GM10266 (cell line): ENCODE data around the gene ZNRF1.
"Not testable (repeated sequence)": the region's sequence is repeated elsewhere in the genome, so short reads cannot be mapped to it uniquely, and the experiment has no call there.

Experiments used
- DNase-seq: peaks from one replicate; pipeline ENCODE4 v3.0.0; 2012; ENCODE audit errors: extremely low spot score
- CTCF ChIP-seq: IDR thresholded peaks from 2 replicates; pipeline ENCODE4 v1.5.1; 2012; ENCODE audit warnings: mild to moderate bottlenecking, low read depth; ENCODE audit not compliant: control insufficient read depth, insufficient read depth; ENCODE audit errors: missing control alignments

Gene ZNRF1

GRCh38 chr16:74975591-74975990 lies 23.2 kb upstream of the ZNRF1 start:
- TF ChIP-seq CTCF, result no peak
- DNase-seq, result no peak

DNA sequence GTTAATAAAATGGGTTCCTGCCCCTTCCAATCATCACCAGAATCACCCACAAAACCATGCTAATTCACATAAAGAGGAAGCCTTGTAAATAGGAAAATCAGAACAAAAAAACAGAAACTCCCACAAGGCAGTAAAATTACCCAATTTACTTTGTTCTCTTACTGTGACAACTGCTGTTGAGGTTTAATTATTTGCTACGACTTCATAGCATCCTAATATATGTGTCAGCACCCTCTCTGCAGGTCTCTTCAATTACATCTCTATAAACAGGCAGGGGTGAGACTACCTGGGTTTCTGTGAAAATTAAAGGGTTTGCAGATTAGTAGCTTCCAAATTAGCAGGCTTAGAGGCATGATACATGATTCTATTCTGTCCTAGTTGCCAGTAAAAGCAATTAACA lies 16.6 kb upstream of the ZNRF1 start:
- no peak for DNase-seq
- no peak for TF ChIP-seq CTCF

- DNase-seq, result no peak
- no peak for TF ChIP-seq CTCF
These were observed 14.7 kb upstream of the ZNRF1 start for GRCh38 chr16:74984194-74984528.

DNA sequence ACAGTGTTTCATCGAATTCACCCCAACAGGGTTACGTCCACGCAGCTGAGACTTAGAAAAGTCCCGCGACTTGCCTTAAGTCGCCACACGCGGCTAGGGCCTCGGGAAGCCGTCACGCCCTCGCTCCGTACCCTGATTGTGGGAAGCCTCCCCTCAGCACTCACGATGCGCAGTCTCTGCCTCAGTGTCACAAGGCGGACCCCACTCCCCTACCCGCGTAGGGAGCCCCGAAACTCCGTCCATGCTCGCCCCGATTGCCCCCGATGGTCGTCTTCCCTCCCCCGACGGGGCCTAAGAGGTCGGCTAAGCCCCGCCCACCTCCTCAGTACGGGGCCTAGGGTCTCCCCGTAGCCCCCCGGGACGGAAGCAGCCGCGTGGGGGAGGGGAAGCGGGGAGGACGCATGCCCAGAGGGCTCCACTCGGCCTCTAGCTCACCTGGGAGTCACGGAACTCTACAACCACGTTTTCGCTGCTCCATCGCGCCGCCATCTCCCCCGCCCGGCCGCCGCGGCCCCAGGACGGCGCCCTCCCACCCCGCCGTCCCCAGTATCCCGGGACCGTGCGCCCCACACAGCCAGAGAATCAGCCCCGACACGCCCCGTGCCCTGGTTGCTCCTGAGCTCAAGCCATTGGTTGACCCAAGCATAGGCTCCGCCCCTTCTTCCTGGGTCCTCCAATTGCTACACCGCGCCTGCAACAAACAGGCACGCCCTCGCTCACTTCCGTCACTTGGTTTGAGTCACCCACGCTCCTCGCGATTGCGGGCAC lies 14.1 kb upstream of the ZNRF1 start, which contains the start of gene WDR59:
TSS of gene WDR59 (minus strand) at position 595 of the 768 bp plus-strand sequence. CDS start at position 489, 106 bp downstream.
- peak; percentile 95 for DNase-seq
- no peak for TF ChIP-seq CTCF

GRCh38 chr16:74987027-74987681 lies 11.7 kb upstream of the ZNRF1 start:
- TF ChIP-seq CTCF, result no peak
- DNase-seq, result no peak

DNA sequence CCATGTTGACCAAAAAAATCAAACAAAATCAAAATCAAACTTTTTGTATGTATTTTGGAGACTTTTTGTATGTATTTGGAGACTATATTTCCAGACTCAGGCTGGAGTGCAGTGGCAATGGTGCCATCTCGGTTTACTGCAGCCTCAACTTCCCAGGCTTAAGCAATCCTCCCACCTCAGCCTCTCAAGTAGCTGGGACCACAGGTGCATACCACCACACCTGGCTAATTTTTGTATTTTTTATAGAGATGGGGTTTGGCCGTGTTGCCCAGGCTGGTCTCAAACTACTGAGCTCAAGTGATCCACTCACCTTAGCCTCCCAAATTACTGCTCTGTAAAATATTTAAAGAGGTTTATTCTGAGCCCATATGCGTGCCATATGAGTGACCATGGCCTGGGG lies 9.0 kb upstream of the ZNRF1 start:
- not testable (repeated sequence) for DNase-seq

DNA sequence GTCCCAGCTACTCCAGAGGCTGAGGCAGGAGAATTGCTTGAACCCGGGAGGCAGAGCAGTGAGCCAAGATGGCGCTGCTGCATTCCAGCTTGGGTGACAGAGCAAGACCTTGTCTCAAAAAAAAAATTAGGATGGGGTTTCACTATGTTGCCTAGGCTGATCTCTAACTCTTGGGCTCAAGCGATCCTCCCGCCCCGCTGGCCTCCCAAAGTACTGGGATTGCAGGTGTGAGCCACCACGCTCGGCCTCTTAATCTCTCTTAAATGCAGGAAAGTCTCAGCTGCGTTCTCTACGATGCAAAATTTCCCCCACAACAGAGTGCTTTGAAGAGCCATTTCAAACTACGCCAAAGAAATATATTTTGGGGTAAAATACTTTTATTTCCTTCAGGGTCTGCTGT lies 8.0 kb upstream of the ZNRF1 start:
- no peak for DNase-seq
- TF ChIP-seq CTCF, result no peak
